Hindlimb muscle (tissue), 1 donor: ENCODE results near the gene DNAJA3. TPM values are rescaled to one million over a fixed set of nuclear protein-coding genes. Genes with fewer than 3 reads are reported as not detected.
A peak's percentile ranks its signal among the peaks of the same experiment; 100 is the strongest.
"Not testable (repeated sequence)": the region's sequence is repeated elsewhere in the genome, so short reads cannot be mapped to it uniquely, and the experiment has no call there.

Experiments used
- DNase-seq: peaks from one replicate; pipeline ENCODE4 v3.0.0-alpha.2; 2013
- polyA plus RNA-seq: library from polyadenylated mRNA; unstranded; fragments of 120-200 nt; gene quantifications from one replicate; pipeline ENCODE4 v1.2.1, GENCODE V29; 2013; ENCODE audit not compliant: insufficient read length

DNAJA3 gene
- polyA plus RNA-seq, 1 donor = 34.9 TPM

- DNase-seq = no peak
Measured at GRCh38 chr16:4387781-4388180, 37.9 kb upstream of the DNAJA3 start.

DNA sequence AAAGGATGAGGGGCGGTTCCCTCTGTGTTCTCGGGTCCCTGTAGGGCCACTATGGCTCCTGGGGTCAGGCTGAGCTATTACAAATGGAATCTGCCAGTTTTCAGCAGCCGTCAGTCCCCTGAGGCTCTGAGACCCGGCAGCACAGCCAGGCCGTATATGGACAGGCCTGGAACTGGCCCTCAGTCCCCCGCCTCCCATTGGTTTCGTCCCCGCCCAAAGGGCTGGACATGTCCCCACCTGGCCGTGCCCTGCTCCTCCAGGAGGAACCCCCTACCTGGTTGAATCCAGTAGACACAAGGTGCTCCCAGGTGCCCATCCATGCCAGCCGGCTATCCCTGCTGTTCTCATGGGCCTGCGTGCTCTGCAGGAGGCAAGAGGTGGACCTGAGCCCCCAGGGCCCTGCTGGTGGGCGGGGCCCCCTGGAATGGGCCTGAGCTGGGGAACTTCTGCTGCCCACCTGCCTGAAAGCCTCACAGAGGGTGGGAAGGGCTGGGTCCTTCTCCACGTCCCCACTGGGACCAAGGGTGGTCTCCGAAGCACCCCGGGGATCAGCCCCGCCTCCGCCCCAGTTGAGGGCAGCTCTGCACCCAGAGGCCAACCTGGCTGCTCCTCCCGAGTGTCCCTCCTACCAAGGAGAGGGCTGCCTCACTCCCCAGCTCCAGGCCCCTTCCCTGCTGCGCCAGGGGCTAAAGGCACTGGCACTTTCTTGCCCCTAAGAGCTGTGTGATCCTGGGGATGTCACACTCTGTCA, 37.2 kb upstream of the DNAJA3 start:
- DNase-seq = no peak

DNA sequence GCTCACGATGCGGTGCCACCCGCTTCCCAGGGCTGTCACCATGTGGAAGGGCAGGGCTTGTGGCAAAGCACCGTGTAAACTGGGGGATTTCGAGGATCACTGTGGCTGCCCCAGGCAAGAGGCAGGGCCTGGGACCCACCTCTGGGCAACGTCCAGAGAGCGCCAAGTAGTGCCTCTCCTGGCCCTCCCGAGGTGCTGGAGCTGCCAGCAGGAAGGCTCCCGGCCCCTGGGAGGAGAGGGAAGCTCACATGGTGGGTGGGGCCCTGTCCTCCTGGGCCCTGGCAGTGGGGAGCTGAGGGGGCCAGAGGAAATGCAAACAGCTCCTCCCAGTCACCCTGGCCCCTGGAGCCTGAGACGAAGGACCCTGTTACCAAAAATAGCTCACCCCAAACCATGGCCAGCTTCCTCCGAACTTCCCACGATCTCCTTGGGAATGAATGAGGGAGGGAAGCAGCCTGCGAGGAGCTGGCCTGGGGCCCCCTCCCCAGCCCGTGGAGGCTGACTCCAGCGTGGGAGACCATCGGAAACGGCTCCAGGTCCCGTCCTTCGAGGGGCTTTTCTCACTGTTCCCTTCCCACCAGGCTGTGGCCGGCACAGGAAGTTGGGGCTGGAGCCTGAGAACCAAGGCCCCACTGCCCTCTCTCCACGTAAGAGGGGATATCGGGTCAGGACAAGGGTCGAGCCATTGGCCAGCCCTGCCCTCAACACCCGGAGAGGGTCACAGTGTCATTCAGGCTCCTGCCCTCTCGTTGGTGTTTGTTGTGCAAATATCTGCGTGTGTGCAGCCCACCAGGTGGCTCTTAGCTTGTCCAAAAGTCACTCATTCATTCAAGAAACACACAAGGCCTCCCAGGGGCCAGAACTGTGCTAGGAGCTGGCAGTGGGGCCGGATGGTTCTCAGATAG, 36.4 kb upstream of the DNAJA3 start:
- no peak for DNase-seq

- DNase-seq = no peak
Measured at GRCh38 chr16:4390266-4391260, 35.1 kb upstream of the DNAJA3 start.

DNA sequence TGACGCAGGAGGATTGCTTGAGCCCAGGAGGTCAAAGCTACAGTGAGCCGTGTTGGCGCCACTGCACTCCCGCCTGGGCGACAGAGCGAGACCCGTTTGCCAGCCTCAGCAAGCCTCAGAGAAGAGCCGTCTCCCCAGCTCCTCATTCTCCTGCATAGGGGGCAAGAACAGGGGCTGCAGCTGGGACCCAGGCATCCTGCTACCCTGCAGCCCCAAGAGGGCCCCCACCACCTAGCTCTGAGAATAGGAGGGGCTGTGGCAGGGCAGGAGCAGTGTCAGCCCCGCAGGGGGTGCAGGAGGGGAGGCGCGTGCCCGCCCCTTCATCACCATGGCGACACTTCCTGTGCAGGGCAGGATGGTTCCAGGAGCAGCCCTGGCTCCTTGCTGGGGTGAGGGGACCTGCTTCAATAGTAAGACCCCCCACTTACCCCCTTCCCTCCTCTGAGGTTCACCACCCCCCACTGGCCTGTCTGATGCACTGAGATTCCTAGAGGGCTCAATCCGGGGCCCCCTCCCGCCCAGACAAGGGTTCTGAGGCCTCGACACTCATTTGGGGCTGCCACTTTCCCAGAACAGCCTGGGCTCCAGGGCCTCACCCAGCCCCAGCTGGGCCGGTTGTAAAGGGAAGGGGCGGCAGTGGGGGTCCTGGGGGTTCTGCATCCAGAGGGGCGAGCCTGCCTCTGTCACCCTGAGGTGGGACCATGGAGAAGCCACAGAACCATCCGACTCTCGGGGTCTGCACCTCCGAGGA, 33.9 kb upstream of the DNAJA3 start:
- DNase-seq = no peak

GRCh38 chr16:4392382-4393239, 33.1 kb upstream of the DNAJA3 start:
- no peak for DNase-seq

GRCh38 chr16:4393240-4393600, 32.4 kb upstream of the DNAJA3 start:
- DNase-seq = no peak

DNA sequence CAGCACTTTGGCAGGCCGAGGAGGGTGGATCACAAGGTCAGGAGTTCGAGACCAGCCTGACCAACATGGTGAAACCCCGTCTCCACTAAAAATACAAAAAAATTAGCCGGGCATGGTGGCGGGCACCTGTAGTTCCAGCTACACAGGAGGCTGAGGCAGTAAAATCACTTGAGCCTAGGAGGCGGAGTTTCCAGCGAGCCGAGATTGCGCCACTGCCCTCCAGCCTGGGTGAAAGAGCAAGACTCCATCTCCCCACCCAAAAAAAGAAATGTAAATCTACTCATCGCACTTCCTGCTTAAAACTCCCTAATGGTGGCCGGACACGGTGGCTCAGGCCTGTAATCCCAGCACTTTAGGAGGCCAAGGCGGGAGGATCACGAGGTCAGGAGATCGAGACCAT, 31.8 kb upstream of the DNAJA3 start:
- not testable (repeated sequence) for DNase-seq

DNA sequence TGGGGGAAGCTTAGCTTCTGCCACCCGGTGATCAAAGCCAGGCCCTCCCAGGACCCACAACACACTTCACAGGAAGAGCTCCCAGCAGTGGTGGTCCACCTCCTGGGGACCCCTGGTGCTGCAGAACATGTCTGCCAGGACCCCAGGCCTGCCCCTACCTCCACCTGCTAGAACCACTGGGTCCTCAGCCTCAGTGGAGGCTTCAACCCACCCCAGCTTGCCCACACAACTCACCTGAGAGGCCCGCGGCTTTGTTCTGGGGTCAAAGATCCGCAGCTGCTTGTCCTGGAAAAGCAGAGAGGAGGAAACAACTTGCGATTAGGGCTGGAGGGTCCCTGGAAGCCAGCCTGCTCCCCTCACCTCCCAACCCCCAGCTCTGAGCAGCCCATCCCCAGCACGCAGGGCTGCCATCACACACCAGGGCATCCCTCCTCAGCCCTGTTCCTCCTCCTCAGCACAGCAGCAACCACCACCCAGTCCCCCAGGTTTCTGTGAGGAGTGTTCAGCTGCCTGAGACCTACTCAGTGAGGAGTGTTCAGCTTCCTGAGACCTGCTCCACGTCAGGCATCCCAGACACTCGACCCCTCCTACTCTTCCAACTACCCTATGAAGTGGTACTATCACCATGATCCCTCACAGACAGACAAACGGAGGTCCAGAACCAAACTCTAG, 30.5 kb upstream of the DNAJA3 start:
- no peak for DNase-seq

DNA sequence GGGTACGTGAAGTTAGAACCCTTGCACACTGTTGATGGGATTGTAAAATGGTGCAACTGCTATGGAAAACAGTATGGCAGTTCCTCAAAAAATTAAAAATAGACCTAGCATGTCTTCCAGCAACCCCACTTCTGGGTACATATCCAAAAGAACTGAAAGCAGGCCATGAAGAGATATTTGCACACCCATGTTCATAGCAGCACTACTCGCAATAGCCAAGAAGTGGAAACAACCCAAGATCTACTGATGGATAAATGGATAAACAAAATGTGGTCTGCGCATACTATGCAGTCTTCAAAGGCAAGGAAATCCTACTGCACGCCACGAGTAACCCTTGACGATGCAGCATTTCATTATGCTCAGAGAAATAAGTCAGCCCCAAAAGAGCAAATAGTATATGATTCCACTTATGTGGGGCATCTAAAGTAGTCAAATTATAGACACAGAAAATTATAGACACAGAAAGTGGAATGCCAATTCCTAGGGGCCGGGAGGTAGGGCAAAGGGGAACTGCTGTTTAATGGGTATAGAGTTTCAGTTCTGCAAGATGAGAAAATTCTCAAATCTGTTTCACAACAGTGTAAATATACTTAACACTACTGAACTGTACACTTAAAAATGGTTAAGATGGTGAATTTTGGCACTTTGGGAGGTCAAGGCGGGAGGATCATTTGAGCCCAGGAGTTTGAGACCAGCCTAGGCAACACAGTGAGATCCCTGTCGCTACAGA, 26.5 kb upstream of the DNAJA3 start:
- no peak for DNase-seq

DNA sequence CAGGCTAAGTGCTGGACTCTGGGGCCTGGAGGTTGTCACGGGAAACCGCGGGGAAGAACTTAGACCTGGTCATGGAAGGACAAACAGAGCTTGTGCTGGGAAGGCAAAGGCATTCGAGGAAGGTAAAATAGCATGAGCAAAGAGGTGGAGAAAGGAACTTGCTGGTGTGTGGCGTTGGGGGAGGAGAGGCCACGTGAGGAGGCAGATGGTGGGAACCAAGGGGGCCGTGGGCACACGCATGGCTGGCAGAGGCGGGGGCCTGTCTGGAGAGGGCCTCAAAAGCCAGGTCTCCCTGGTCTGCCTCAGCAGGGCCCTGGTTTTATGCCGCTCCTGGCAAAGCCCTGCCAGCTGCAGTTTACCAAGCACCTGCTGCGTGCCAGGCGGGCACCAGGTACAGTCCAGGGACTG, 24.6 kb upstream of the DNAJA3 start:
- no peak for DNase-seq

DNA sequence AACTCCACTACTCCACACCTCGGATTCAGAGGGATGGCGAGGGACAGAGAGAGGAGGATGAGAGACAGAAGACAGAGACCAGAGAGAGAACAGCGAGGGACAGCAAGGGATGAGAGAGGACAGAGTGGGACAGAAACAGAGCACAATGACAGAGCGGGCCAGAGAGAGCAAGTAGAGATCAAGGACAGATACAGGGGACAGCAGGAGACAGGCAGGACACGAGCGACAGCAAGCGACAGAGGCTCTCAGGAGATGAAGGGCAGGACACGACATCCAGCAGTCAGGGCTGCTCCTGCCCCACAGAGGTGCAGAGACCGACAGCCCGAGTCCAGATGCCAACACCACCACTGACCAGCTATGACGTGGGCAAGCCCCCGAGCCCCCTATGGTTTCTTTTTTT, 24.2 kb upstream of the DNAJA3 start:
- no peak for DNase-seq

GRCh38 chr16:4402439-4403132, 23.1 kb upstream of the DNAJA3 start:
- peak; percentile 85 for DNase-seq

DNA sequence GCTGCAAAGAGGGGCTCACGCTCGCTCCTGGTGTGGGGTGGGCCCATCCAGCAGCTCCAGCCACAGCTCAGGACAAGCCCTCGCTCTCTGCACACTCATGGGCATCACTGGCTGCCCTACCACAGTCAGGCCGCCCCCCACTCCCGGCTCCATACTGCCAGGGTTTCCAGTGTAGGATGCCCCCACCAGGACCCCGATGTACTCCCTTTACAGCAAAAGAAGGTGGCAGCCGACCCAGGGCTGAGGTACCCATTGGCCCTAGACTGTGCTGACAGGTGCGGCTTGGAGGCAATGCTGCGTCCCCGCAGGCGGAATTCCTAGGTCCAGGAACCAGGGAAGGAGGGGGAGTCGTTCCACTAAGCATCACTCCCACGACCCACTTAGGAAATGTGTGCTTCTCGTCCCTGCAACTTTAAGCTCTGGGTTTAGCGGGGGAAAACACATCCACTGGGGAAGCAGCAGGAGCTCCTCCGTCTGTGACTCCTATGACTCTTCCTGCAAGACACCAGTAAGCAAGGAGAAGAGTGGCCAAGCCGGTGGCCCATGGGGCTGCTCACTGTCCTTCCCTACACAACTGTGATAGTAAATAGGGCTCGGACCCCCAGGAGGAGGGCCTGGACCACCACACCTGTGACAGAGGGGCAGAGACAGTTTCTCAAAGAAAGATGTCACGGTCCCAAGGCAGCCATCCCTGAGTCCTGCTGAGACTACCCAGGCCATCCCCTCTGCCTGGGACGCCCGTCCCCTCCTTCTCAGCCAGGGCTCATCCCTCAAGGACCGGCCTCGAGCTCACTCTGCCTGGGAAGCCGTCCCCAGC, 22.3 kb upstream of the DNAJA3 start:
- DNase-seq = no peak

DNA sequence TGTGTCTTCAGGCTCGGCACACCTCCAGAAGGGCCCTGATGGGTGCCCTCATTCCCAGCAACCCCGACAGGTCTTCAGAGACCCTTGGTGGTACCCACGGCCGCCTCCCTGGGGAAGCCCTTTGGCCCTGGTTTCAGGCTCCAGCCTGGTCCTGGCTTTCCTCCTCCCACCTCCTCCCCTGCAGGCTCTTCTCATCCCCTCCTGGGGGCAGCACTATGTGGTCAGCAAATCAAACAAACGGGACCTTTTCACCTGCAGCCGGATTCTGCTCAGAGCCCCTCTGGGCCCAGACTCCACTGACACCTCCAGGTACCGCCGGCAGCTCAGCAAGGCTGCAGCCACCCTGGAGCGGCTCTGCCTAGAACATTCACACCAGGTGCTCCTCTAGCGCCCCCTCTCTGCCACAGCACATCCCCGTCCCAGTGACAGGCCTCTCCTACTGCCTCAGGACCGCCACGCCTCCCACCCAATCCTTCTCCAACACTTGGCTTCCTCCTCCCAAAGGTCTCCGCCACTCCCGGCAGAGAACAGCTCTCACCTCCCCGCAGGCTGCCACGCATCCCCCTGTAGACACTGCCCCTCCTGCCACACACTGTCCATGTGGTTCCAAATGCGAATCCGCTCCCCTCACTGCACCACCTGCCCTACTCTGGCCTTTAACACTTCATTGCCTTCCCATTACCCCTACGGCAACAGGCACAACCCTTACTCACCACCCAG, 21.3 kb upstream of the DNAJA3 start:
- no peak for DNase-seq

GRCh38 chr16:4404967-4405696, 20.5 kb upstream of the DNAJA3 start:
- DNase-seq = no peak
